Spleen (tissue), 11 donors: Measurements from ENCODE around the gene VTCN1. TPM values are rescaled to one million over a fixed set of nuclear protein-coding genes. Genes with fewer than 3 reads are reported as not detected.

Experiments
- DNase-seq: peaks from one replicate; pipeline ENCODE4 v3.0.0-alpha.2; 2020
- H3K27ac ChIP-seq, 8 donors: fragments of 200-600 bp; sonication (generic) in 7 of 8; 1 replicate in 4 of 8; 2 replicates in 4 of 8; pipeline versions ENCODE4 v1.5.0 to v1.8.0; 2016 to 2021; ENCODE audit warnings: inconsistent platforms in 4 of 8, mild to moderate bottlenecking in 4 of 8, moderate library complexity in 1 of 8
- H3K27me3 ChIP-seq, 7 donors: fragments of 200-600 bp; sonication (generic) in 6 of 7; replicated peaks in 1 of 7; 1 replicate in 4 of 7; 2 replicates in 3 of 7; pipeline versions ENCODE4 v1.5.0 to v1.8.0; 2016 to 2021; ENCODE audit warnings: inconsistent platforms in 3 of 7, mild to moderate bottlenecking in 1 of 7
- H3K36me3 ChIP-seq, 6 donors: fragments of 200-600 bp; sonication (generic) in 5 of 6; 1 replicate in 4 of 6; 2 replicates in 2 of 6; pipeline versions ENCODE4 v1.5.0 to v1.8.0; 2016 to 2021; ENCODE audit warnings: inconsistent platforms in 2 of 6
- H3K4me1 ChIP-seq, 6 donors: fragments of 200-600 bp; sonication (generic) in 5 of 6; 1 replicate in 3 of 6; 2 replicates in 3 of 6; pipeline versions ENCODE4 v1.5.0 to v1.8.0; 2016 to 2021; ENCODE audit warnings: inconsistent platforms in 3 of 6
- H3K4me3 ChIP-seq, 8 donors: fragments of 200-600 bp; sonication (generic) in 7 of 8; 1 replicate in 4 of 8; 2 replicates in 4 of 8; pipeline versions ENCODE4 v1.5.0 to v1.8.0; 2016 to 2021; ENCODE audit warnings: inconsistent platforms in 4 of 8, mild to moderate bottlenecking in 4 of 8, moderate library complexity in 2 of 8
- H3K9me3 ChIP-seq, 8 donors: fragments of 200-600 bp; sonication (generic) in 7 of 8; 1 replicate in 4 of 8; 2 replicates in 4 of 8; pipeline versions ENCODE4 v1.5.0 to v1.8.0; 2016 to 2021; ENCODE audit warnings: inconsistent platforms in 4 of 8
- CTCF ChIP-seq, 11 experiments: fragments of 200-600 bp in 7 of 11; fragments of 450-650 bp in 4 of 11; sonication (generic) in 4 of 11; IDR thresholded peaks in 8 of 11; conservative IDR thresholded peaks in 3 of 11; 1 replicate in 7 of 11; 2 replicates in 4 of 11; pipeline versions ENCODE4 v1.4.0 to v1.8.0; 2016 to 2021; ENCODE audit warnings: antibody characterized with exemption in 11 of 11, inconsistent platforms in 4 of 11, mild to moderate bottlenecking in 1 of 11
- POLR2A ChIP-seq, 3 donors: fragments of 450-650 bp; IDR thresholded peaks; one replicate each; pipeline ENCODE4 v1.5.1; 2017; ENCODE audit warnings: antibody characterized with exemption in 3 of 3, mild to moderate bottlenecking in 1 of 3
- POLR2AphosphoS5 ChIP-seq, 3 donors: sonication (generic); formaldehyde crosslinking; IDR thresholded peaks; one replicate each; pipeline ENCODE4 v1.5.1; 2017; ENCODE audit warnings: antibody characterized with exemption in 3 of 3
- WGBS, 5 donors: extraction: QIAGEN DNeasy Blood & Tissue Kit in 3 of 5; methylation state at CpG; one replicate each; pipeline versions ENCODE4 v1.1.5 to v1.1.7; 2013 to 2018; 5-methylcytosine and 5-hydroxymethylcytosine counted together
- intact Hi-C: fragments of 100-400 bp; cut with DNase I; formaldehyde crosslinking; loops from one replicate; pipeline ENCODE4 v1.15.0; 2023; ENCODE audit warnings: low total_unique reads
- polyA plus RNA-seq, 3 donors: library from polyadenylated mRNA; stranded (reverse); fragments of 200-250 nt; gene quantifications; one replicate each; pipeline ENCODE4 v1.2.1, GENCODE V29; 2013
- total RNA-seq, 7 donors: library from RNA; depleted of rRNA in 3 of 7; stranded (reverse); fragments of >200 nt in 3 of 7; fragmentation: NEBNext Ultra II Directional in 4 of 7; extraction: Animal tissue kit (Norgen Biotek cat#: 25700) in 4 of 7; gene quantifications; one replicate each; pipeline versions ENCODE4 v1.1.0 to v1.2.1, GENCODE V29; 2016 to 2021
- donor health status: healthy with polysubstance abuse.
- donor health status: DM: no; HTN: no; CAD: no; lungs with moderate emphysema.
- donor health status: DM: no; HTN: no; CAD: no.
- donor health status: Bipolar disorder and iron deficiency.
- donor health status: healthy.
- donor health status: DM: no; HTN: no; CAD: no.
- donor health status: DM: yes; HTN: yes; CAD: no.

VTCN1 gene
- total and polyA plus RNA-seq, 10 donors = not detected

- intact Hi-C loops = no loop called here
- no peak for DNase-seq
- 43 to 77% (median 56%) methylated on average over 1 of the region's 1 CpG for WGBS, 5 donors
- no peaks in the 10 kb centered on the region for H3K9me3 ChIP-seq
- TF ChIP-seq CTCF (IDR thresholded peaks at IDR 0.05 in 8 of 11, conservative IDR thresholded peaks at IDR 0.05 in 3 of 11) (no peak), POLR2A (IDR thresholded peaks at IDR 0.05) (no peak), POLR2AphosphoS5 (IDR thresholded peaks at IDR 0.05) (no peak)
- H3K27me3 ChIP-seq = no peaks in the 10 kb centered on the region
- H3K4me1 ChIP-seq = no peaks in the 10 kb centered on the region
- no peaks in the 10 kb centered on the region for H3K36me3 ChIP-seq
- no peak overlapping the region for H3K4me3 ChIP-seq
- no peak overlapping the region for H3K27ac ChIP-seq
Observed at GRCh38 chr1:117177376-117177775, 33.4 kb downstream of the VTCN1 start.

GRCh38 chr1:117176579-117176978 is 34.1 kb downstream of the VTCN1 start:
- no peaks in the 10 kb centered on the region for H3K4me1 ChIP-seq
- DNase-seq = no peak
- H3K27me3 ChIP-seq = no peaks in the 10 kb centered on the region
- no peaks in the 10 kb centered on the region for H3K9me3 ChIP-seq
- intact Hi-C loops = no loop called here
- WGBS, 5 donors = 88 to 95% (median 89%) methylated on average over 6 of the region's 6 CpGs
- H3K4me3 ChIP-seq = no peak overlapping the region
- H3K27ac ChIP-seq = no peak overlapping the region
- no peaks in the 10 kb centered on the region for H3K36me3 ChIP-seq
- TF ChIP-seq POLR2A (IDR thresholded peaks at IDR 0.05) (no peak), CTCF (IDR thresholded peaks at IDR 0.05 in 8 of 11, conservative IDR thresholded peaks at IDR 0.05 in 3 of 11) (no peak), POLR2AphosphoS5 (IDR thresholded peaks at IDR 0.05) (no peak)

GRCh38 chr1:117174851-117175250 is 35.9 kb downstream of the VTCN1 start:
- Histone ChIP-seq H3K9me3 (no peaks in the 10 kb centered on the region), H3K27me3 (no peaks in the 10 kb centered on the region), H3K4me3 (no peak overlapping the region), H3K27ac (no peak overlapping the region), H3K4me1 (no peaks in the 10 kb centered on the region), H3K36me3 (no peaks in the 10 kb centered on the region)
- TF ChIP-seq CTCF (IDR thresholded peaks at IDR 0.05 in 8 of 11, conservative IDR thresholded peaks at IDR 0.05 in 3 of 11) (no peak), POLR2A (IDR thresholded peaks at IDR 0.05) (no peak), POLR2AphosphoS5 (IDR thresholded peaks at IDR 0.05) (no peak)
- no peak for DNase-seq
- 87 to 97% (median 91%) methylated on average over 4 of the region's 4 CpGs for WGBS, 5 donors
- intact Hi-C loops = no loop called here

GRCh38 chr1:117173691-117174090 is 37.0 kb downstream of the VTCN1 start:
- 65 to 87% (median 79%) methylated on average over 6 of the region's 6 CpGs for WGBS, 5 donors
- intact Hi-C loops = no loop called here
- no peaks in the 10 kb centered on the region for H3K4me1 ChIP-seq
- H3K36me3 ChIP-seq = no peaks in the 10 kb centered on the region
- DNase-seq = no peak
- no peaks in the 10 kb centered on the region for H3K9me3 ChIP-seq
- H3K27ac ChIP-seq = no peak overlapping the region
- TF ChIP-seq POLR2AphosphoS5 (IDR thresholded peaks at IDR 0.05) = no peak
- TF ChIP-seq POLR2A (IDR thresholded peaks at IDR 0.05) = no peak
- TF ChIP-seq CTCF (IDR thresholded peaks at IDR 0.05 in 8 of 11, conservative IDR thresholded peaks at IDR 0.05 in 3 of 11) = no peak
- no peaks in the 10 kb centered on the region for H3K27me3 ChIP-seq
- H3K4me3 ChIP-seq = no peak overlapping the region
